Right atrium auricular region (tissue), 2 donors: ENCODE measurements around the gene WNT16. TPM values are rescaled to one million over a fixed set of nuclear protein-coding genes. Genes with fewer than 3 reads are reported as not detected.

Experiments
- DNase-seq: peaks from one replicate; pipeline ENCODE4 v3.0.0-alpha.2; 2019; ENCODE audit warnings: low spot score
- H3K27ac ChIP-seq, 2 donors: fragments of 200-600 bp; sonication (generic); 1 replicate in 1 of 2; 2 replicates in 1 of 2; pipeline ENCODE4 v1.5.1; 2016 to 2019
- H3K27me3 ChIP-seq, 2 donors: fragments of 200-600 bp; sonication (generic); one replicate each; pipeline versions ENCODE4 v1.5.1 to v1.6.0; 2017 to 2019
- H3K36me3 ChIP-seq: fragments of 200-600 bp; sonication (generic); one replicate; pipeline ENCODE4 v1.5.1; 2016
- H3K4me1 ChIP-seq, 2 donors: fragments of 200-600 bp; sonication (generic); one replicate each; pipeline versions ENCODE4 v1.5.1 to v1.6.0; 2017 to 2019
- H3K4me3 ChIP-seq, 2 donors: fragments of 200-600 bp; sonication (generic); 1 replicate in 1 of 2; 2 replicates in 1 of 2; pipeline ENCODE4 v1.5.1; 2017 to 2019; ENCODE audit warnings: mild to moderate bottlenecking in 1 of 2, moderate library complexity in 1 of 2
- H3K9me3 ChIP-seq, 2 donors: fragments of 200-600 bp; sonication (generic); one replicate each; pipeline ENCODE4 v1.5.1; 2019
- CTCF ChIP-seq, 2 donors: fragments of 200-600 bp; sonication (generic); IDR thresholded peaks; one replicate each; pipeline ENCODE4 v1.5.1; 2019; ENCODE audit warnings: antibody characterized with exemption in 2 of 2
- total RNA-seq, 2 donors: library from RNA; depleted of rRNA; stranded (reverse); fragments of >200 nt; gene quantifications; one replicate each; pipeline ENCODE4 v1.1.0, GENCODE V29; 2016

WNT16 gene
- total RNA-seq, 2 donors from 2014 or later: 0.12 TPM; not detected in 1

- no peak for DNase-seq
- no peaks in the 10 kb centered on the region for H3K9me3 ChIP-seq
- no peak overlapping the region for H3K4me3 ChIP-seq
- no peak for TF ChIP-seq CTCF (IDR thresholded peaks at IDR 0.05)
- H3K36me3 ChIP-seq: peaks cover 11% of the 10 kb centered on the region
- no peaks in the 10 kb centered on the region for H3K4me1 ChIP-seq
- H3K27ac ChIP-seq: no peak overlapping the region
- H3K27me3 ChIP-seq: no peaks in the 10 kb centered on the region
Observed at GRCh38 chr7:121297843-121298242, 31.0 kb upstream of the WNT16 start.

DNA sequence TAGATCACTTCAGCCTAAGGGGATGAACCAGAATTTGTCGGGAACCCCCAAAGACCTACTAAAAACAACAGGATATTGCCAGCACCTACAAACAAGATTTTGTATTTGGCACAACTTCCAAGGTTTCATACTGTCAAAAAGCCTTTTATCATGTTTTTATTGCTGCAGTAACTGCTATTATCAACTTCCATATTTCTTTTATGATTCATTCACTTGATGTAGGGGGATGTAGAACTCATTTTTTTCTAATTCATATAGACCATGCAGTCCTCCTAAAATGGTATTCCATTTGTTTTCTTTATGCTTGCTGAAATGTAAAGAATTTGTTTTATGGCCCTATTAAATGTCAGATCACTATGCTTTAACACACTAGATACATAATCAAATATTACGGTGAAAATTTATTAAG is 30.0 kb upstream of the WNT16 start:
- peaks cover 11% of the 10 kb centered on the region for H3K36me3 ChIP-seq
- H3K4me3 ChIP-seq: no peak overlapping the region
- no peaks in the 10 kb centered on the region for H3K27me3 ChIP-seq
- no peak overlapping the region for H3K27ac ChIP-seq
- no peak for DNase-seq
- H3K4me1 ChIP-seq: no peaks in the 10 kb centered on the region
- TF ChIP-seq CTCF (IDR thresholded peaks at IDR 0.05): no peak
- H3K9me3 ChIP-seq: no peaks in the 10 kb centered on the region

GRCh38 chr7:121300685-121301420 is 27.9 kb upstream of the WNT16 start:
- H3K4me1 ChIP-seq: no peaks in the 10 kb centered on the region
- DNase-seq: no peak
- no peak overlapping the region for H3K27ac ChIP-seq
- no peak for TF ChIP-seq CTCF (IDR thresholded peaks at IDR 0.05)
- H3K4me3 ChIP-seq: no peak overlapping the region
- no peaks in the 10 kb centered on the region for H3K9me3 ChIP-seq
- no peaks in the 10 kb centered on the region for H3K27me3 ChIP-seq
- H3K36me3 ChIP-seq: peaks cover 3% of the 10 kb centered on the region

DNA sequence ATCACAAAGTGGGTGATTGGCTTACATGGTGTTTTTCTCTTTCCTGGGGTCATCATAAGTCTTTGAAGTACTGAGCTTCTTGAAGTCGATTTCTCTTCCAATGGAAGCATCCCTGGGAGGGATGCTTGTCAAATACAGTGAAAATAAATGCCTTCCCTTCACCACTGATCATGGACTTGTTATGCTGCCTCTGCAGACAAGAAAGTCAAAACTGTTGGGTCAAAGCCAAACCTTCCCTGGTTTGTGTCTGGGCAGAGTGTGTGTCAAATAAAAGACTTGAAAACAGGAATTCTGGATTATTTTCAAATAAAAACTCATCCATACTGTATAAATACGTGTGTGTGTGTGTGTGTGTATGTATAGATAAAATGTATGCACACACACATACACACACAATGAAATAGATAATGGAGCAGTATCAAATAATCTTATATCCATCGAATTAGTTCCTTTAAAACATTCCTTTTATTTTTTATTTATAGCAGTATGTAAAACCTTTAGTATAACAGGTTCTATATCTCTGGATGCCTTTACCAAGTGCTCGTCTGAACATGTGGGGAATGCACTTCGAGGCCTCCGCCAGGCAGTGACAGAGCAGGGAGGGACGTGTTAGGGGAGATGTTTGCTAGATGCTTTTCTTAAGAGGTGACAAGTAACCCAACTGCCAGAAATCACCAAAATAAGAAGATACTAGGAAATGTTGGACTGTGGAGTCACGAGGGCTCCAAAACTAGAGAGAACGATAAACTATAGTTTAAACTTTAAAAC is 27.2 kb upstream of the WNT16 start:
- Histone ChIP-seq H3K36me3 (no peaks in the 10 kb centered on the region), H3K27me3 (no peaks in the 10 kb centered on the region), H3K4me1 (no peaks in the 10 kb centered on the region), H3K4me3 (no peak overlapping the region), H3K27ac (no peak overlapping the region), H3K9me3 (no peaks in the 10 kb centered on the region)
- no peak for DNase-seq
- TF ChIP-seq CTCF (IDR thresholded peaks at IDR 0.05): no peak

DNA sequence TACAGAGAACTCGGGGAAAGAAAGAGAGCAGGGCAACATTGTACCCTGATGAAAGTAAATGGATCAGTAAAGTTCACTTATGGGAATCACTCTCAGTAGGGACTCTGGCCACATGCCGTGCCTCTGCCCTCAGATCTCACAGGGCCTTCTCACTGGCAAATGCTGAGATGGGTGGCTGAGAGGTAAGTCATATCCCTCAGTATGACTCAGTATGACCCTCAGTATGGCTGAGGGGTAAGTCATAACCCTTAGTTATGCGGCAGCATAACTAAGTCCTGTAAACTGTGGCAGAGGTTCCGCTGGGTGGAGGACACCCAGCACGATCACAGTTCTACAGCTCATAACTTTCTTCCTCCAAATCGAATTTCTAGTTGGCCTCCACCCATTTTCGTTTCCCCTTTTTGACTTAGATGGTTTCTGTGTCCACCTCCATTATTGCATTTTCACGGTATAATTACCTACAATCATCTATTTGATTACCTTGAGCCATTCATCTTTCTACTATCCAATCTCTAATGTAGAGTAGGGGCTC is 26.5 kb upstream of the WNT16 start:
- H3K9me3 ChIP-seq: no peaks in the 10 kb centered on the region
- no peaks in the 10 kb centered on the region for H3K4me1 ChIP-seq
- no peaks in the 10 kb centered on the region for H3K36me3 ChIP-seq
- H3K27me3 ChIP-seq: no peaks in the 10 kb centered on the region
- no peak for TF ChIP-seq CTCF (IDR thresholded peaks at IDR 0.05)
- no peak overlapping the region for H3K27ac ChIP-seq
- no peak overlapping the region for H3K4me3 ChIP-seq
- no peak for DNase-seq
